PC-3 (cell line): Measurements from ENCODE around the gene CAPSL. TPM values are rescaled to one million over a fixed set of nuclear protein-coding genes. Genes with fewer than 3 reads are reported as not detected.
"Not testable (repeated sequence)": the region's sequence is repeated elsewhere in the genome, so short reads cannot be mapped to it uniquely, and the experiment has no call there.

Experiments
- ATAC-seq: fragments of 200-7000 bp; cut with Tn5 transposase; 2 replicates; pipeline ENCODE4 v1.9.1; 2020; ENCODE audit warnings: mild to moderate bottlenecking, moderate library complexity
- BruUV-seq: library from RNA; stranded (reverse); fragments of 400-500 nt; replicated peaks from 2 replicates; lab custom pipeline; 2021; lab: Mats Ljungman, UMichigan
- CTCF ChIA-PET: fragments of 300-600 bp; sonication (Branson Sonifier 250); formaldehyde crosslinking; loops from one replicate; lab custom pipeline; 2022; ENCODE audit warnings: antibody characterized with exemption; lab: Charles Lee
- POLR2A ChIA-PET: fragments of 300-600 bp; sonication (Branson Sonifier 250); formaldehyde crosslinking; loops from one replicate; lab custom pipeline; 2022; ENCODE audit warnings: antibody characterized with exemption; ENCODE audit not compliant: unreplicated experiment; lab: Charles Lee
- DNase-seq: peaks from one replicate; pipeline ENCODE4 v3.0.0-alpha.2; 2015
- H2AFZ ChIP-seq: fragments of 300-600 bp; sonication (generic); 2 replicates; pipeline ENCODE4 v1.6.0; 2016; ENCODE audit warnings: antibody characterized with exemption, low read length
- H3F3A ChIP-seq: fragments of 300-600 bp; sonication (generic); one replicate; pipeline ENCODE4 v1.6.0; 2017; ENCODE audit warnings: antibody characterized with exemption, low read length, control low read depth, mild to moderate bottlenecking; ENCODE audit not compliant: unreplicated experiment
- H3K27ac ChIP-seq: fragments of 300-600 bp; sonication (generic); 2 replicates; pipeline ENCODE4 v1.5.1; 2016; ENCODE audit warnings: mild to moderate bottlenecking, low read length
- H3K27me3 ChIP-seq: fragments of 300-600 bp; sonication (generic); 2 replicates; pipeline ENCODE4 v1.6.1; 2016; ENCODE audit warnings: low read length, mixed read lengths
- H3K36me3 ChIP-seq: fragments of 300-600 bp; sonication (generic); 2 replicates; pipeline ENCODE4 v1.6.1; 2016; ENCODE audit warnings: low read depth, mixed run types, low read length, mixed read lengths
- H3K4me1 ChIP-seq: fragments of 300-600 bp; sonication (generic); 2 replicates; pipeline ENCODE4 v1.5.1; 2016; ENCODE audit warnings: low read length; ENCODE audit not compliant: insufficient read depth
- H3K4me2 ChIP-seq: fragments of 300-600 bp; sonication (generic); 2 replicates; pipeline ENCODE4 v1.6.0; 2016; ENCODE audit warnings: low read length
- H3K4me3 ChIP-seq: fragments of 300-600 bp; sonication (generic); 2 replicates; pipeline ENCODE4 v1.5.1; 2016; ENCODE audit warnings: mild to moderate bottlenecking, low read length, mixed read lengths
- H3K79me2 ChIP-seq: fragments of 300-600 bp; sonication (generic); 2 replicates; pipeline ENCODE4 v1.6.1; 2017; ENCODE audit warnings: low read length, mixed read lengths
- H3K9ac ChIP-seq: fragments of 300-600 bp; sonication (generic); 2 replicates; pipeline ENCODE4 v1.6.0; 2016; ENCODE audit warnings: mild to moderate bottlenecking, low read length
- H3K9me2 ChIP-seq: fragments of 300-600 bp; sonication (generic); replicated peaks from 2 replicates; pipeline ENCODE4 v1.6.1; 2016; ENCODE audit warnings: mixed run types, low read length, mixed read lengths
- H3K9me3 ChIP-seq: fragments of 300-600 bp; sonication (generic); 2 replicates; pipeline ENCODE4 v1.6.1; 2016; ENCODE audit warnings: low read length, mixed read lengths
- H4K20me1 ChIP-seq: fragments of 300-600 bp; sonication (generic); 2 replicates; pipeline ENCODE4 v1.6.1; 2016; ENCODE audit warnings: low read length, mixed read lengths
- CTCF ChIP-seq: fragments of 300-600 bp; sonication (generic); conservative IDR thresholded peaks from 2 replicates; pipeline ENCODE4 v1.5.1; 2017; ENCODE audit warnings: antibody characterized with exemption, low read depth, mild to moderate bottlenecking, low read length
- EZH2 ChIP-seq: fragments of 300-600 bp; sonication (generic); IDR thresholded peaks from one replicate; pipeline ENCODE4 v1.6.1; 2017; ENCODE audit warnings: antibody characterized with exemption, mild to moderate bottlenecking, low read length; ENCODE audit not compliant: unreplicated experiment
- EZH2phosphoT487 ChIP-seq: fragments of 300-600 bp; sonication (generic); IDR thresholded peaks from 2 replicates; pipeline ENCODE4 v1.6.1; 2018; ENCODE audit warnings: mild to moderate bottlenecking, antibody characterized with exemption, low read length, borderline replicate concordance
- intact Hi-C: fragments of 100-400 bp; cut with micrococcal nuclease; formaldehyde crosslinking; loops from 2 replicates; pipeline ENCODE4 v1.9.0; 2023
- total RNA-seq: library from RNA; depleted of rRNA; stranded (reverse); fragments of >200 nt; gene quantifications from 2 replicates; pipeline ENCODE4 v1.2.3, GENCODE V29; 2014

The CAPSL gene
- total RNA-seq, 1 experiment from 2014 or later, result 0.11 TPM

- Histone ChIP-seq H3K9me3 (no peaks in the 10 kb centered on the region), H3K27ac (no peak overlapping the region), H3K36me3 (no peaks in the 10 kb centered on the region), H3K9ac (no peak overlapping the region), H4K20me1 (no peaks in the 10 kb centered on the region), H2AFZ (no peak overlapping the region), H3K4me1 (peaks cover 15% of the 10 kb centered on the region), H3K4me3 (no peak overlapping the region), H3F3A (no peaks in the 10 kb centered on the region), H3K79me2 (no peaks in the 10 kb centered on the region), H3K4me2 (no peak overlapping the region), H3K9me2 (no peaks in the 10 kb centered on the region), H3K27me3 (no peaks in the 10 kb centered on the region)
- TF ChIP-seq EZH2, result no peak
- TF ChIP-seq EZH2phosphoT487, result no peak
- TF ChIP-seq CTCF, result no peak
- intact Hi-C loops, result no loop called here
- DNase-seq (no peak), ATAC-seq (no peak)
- CTCF ChIA-PET, result no interaction called here
- POLR2A ChIA-PET, result no interaction called here
- no TSS peak for BruUV-seq
Measured at GRCh38 chr5:35894131-35894530, 44.3 kb downstream of the CAPSL start.

- ATAC-seq, H3K9ac ChIP-seq, H3K36me3 ChIP-seq, H3K27me3 ChIP-seq, CTCF ChIA-PET, H3K79me2 ChIP-seq, POLR2A ChIA-PET, H3K9me3 ChIP-seq, H4K20me1 ChIP-seq, H3K4me3 ChIP-seq, DNase-seq, intact Hi-C loops, BruUV-seq, H2AFZ ChIP-seq, H3K4me2 ChIP-seq, H3K9me2 ChIP-seq, H3F3A ChIP-seq, H3K27ac ChIP-seq: not testable (repeated sequence)
- H3K4me1 ChIP-seq, result peaks cover 15% of the 10 kb centered on the region
Measured at GRCh38 chr5:35892799-35893198, 45.6 kb downstream of the CAPSL start.

- ATAC-seq (peak; percentile 90), DNase-seq (peak; percentile 40)
- Histone ChIP-seq H3F3A (no peaks in the 10 kb centered on the region), H3K9me3 (no peaks in the 10 kb centered on the region), H3K9me2 (no peaks in the 10 kb centered on the region), H2AFZ (peak overlapping the region; percentile 16; the same call in 1 of the 2 replicates), H4K20me1 (no peaks in the 10 kb centered on the region), H3K4me3 (no peak overlapping the region; the same call in 1 of the 2 replicates), H3K79me2 (no peaks in the 10 kb centered on the region), H3K9ac (no peak overlapping the region), H3K27ac (no peak overlapping the region), H3K36me3 (no peaks in the 10 kb centered on the region), H3K27me3 (no peaks in the 10 kb centered on the region), H3K4me1 (peaks cover 15% of the 10 kb centered on the region), H3K4me2 (peak overlapping the region; percentile 18)
- POLR2A ChIA-PET, result interaction anchor here (0.5 to 0.7 kb wide), 2 partner anchors 84 to 216 kb away, joined by 3 to 4 read pairs; no protein-coding TSS in a partner anchor
- intact Hi-C loops, result no loop called here
- CTCF ChIA-PET, result no interaction called here
- BruUV-seq, result no TSS peak
- TF ChIP-seq EZH2phosphoT487, result no peak
Measured at GRCh38 chr5:35890021-35891020, 48.1 kb downstream of the CAPSL start.
